PC-3 (cell line): Measurements from ENCODE around the gene SHISA6. TPM values are rescaled to one million over a fixed set of nuclear protein-coding genes. Genes with fewer than 3 reads are reported as not detected.

Experiments
- ATAC-seq: fragments of 200-7000 bp; cut with Tn5 transposase; 2 replicates; pipeline ENCODE4 v1.9.1; 2020; ENCODE audit warnings: mild to moderate bottlenecking, moderate library complexity
- BruUV-seq: library from RNA; stranded (reverse); fragments of 400-500 nt; replicated peaks from 2 replicates; lab custom pipeline; 2021; lab: Mats Ljungman, UMichigan
- CTCF ChIA-PET: fragments of 300-600 bp; sonication (Branson Sonifier 250); formaldehyde crosslinking; loops from one replicate; lab custom pipeline; 2022; ENCODE audit warnings: antibody characterized with exemption; lab: Charles Lee
- POLR2A ChIA-PET: fragments of 300-600 bp; sonication (Branson Sonifier 250); formaldehyde crosslinking; loops from one replicate; lab custom pipeline; 2022; ENCODE audit warnings: antibody characterized with exemption; ENCODE audit not compliant: unreplicated experiment; lab: Charles Lee
- DNase-seq: peaks from one replicate; pipeline ENCODE4 v3.0.0-alpha.2; 2015
- H2AFZ ChIP-seq: fragments of 300-600 bp; sonication (generic); 2 replicates; pipeline ENCODE4 v1.6.0; 2016; ENCODE audit warnings: antibody characterized with exemption, low read length
- H3F3A ChIP-seq: fragments of 300-600 bp; sonication (generic); one replicate; pipeline ENCODE4 v1.6.0; 2017; ENCODE audit warnings: antibody characterized with exemption, low read length, control low read depth, mild to moderate bottlenecking; ENCODE audit not compliant: unreplicated experiment
- H3K27ac ChIP-seq: fragments of 300-600 bp; sonication (generic); 2 replicates; pipeline ENCODE4 v1.5.1; 2016; ENCODE audit warnings: mild to moderate bottlenecking, low read length
- H3K27me3 ChIP-seq: fragments of 300-600 bp; sonication (generic); 2 replicates; pipeline ENCODE4 v1.6.1; 2016; ENCODE audit warnings: low read length, mixed read lengths
- H3K36me3 ChIP-seq: fragments of 300-600 bp; sonication (generic); 2 replicates; pipeline ENCODE4 v1.6.1; 2016; ENCODE audit warnings: low read depth, mixed run types, low read length, mixed read lengths
- H3K4me1 ChIP-seq: fragments of 300-600 bp; sonication (generic); 2 replicates; pipeline ENCODE4 v1.5.1; 2016; ENCODE audit warnings: low read length; ENCODE audit not compliant: insufficient read depth
- H3K4me2 ChIP-seq: fragments of 300-600 bp; sonication (generic); 2 replicates; pipeline ENCODE4 v1.6.0; 2016; ENCODE audit warnings: low read length
- H3K4me3 ChIP-seq: fragments of 300-600 bp; sonication (generic); 2 replicates; pipeline ENCODE4 v1.5.1; 2016; ENCODE audit warnings: mild to moderate bottlenecking, low read length, mixed read lengths
- H3K79me2 ChIP-seq: fragments of 300-600 bp; sonication (generic); 2 replicates; pipeline ENCODE4 v1.6.1; 2017; ENCODE audit warnings: low read length, mixed read lengths
- H3K9ac ChIP-seq: fragments of 300-600 bp; sonication (generic); 2 replicates; pipeline ENCODE4 v1.6.0; 2016; ENCODE audit warnings: mild to moderate bottlenecking, low read length
- H3K9me2 ChIP-seq: fragments of 300-600 bp; sonication (generic); replicated peaks from 2 replicates; pipeline ENCODE4 v1.6.1; 2016; ENCODE audit warnings: mixed run types, low read length, mixed read lengths
- H3K9me3 ChIP-seq: fragments of 300-600 bp; sonication (generic); 2 replicates; pipeline ENCODE4 v1.6.1; 2016; ENCODE audit warnings: low read length, mixed read lengths
- H4K20me1 ChIP-seq: fragments of 300-600 bp; sonication (generic); 2 replicates; pipeline ENCODE4 v1.6.1; 2016; ENCODE audit warnings: low read length, mixed read lengths
- EZH2 ChIP-seq: fragments of 300-600 bp; sonication (generic); IDR thresholded peaks from one replicate; pipeline ENCODE4 v1.6.1; 2017; ENCODE audit warnings: antibody characterized with exemption, mild to moderate bottlenecking, low read length; ENCODE audit not compliant: unreplicated experiment
- EZH2phosphoT487 ChIP-seq: fragments of 300-600 bp; sonication (generic); IDR thresholded peaks from 2 replicates; pipeline ENCODE4 v1.6.1; 2018; ENCODE audit warnings: mild to moderate bottlenecking, antibody characterized with exemption, low read length, borderline replicate concordance
- intact Hi-C: fragments of 100-400 bp; cut with micrococcal nuclease; formaldehyde crosslinking; loops from 2 replicates; pipeline ENCODE4 v1.9.0; 2023
- total RNA-seq: library from RNA; depleted of rRNA; stranded (reverse); fragments of >200 nt; gene quantifications from 2 replicates; pipeline ENCODE4 v1.2.3, GENCODE V29; 2014
- TF ChIP-seq, protein P1 (sequence below): fragments of 300-600 bp; sonication (generic); conservative IDR thresholded peaks from 2 replicates; pipeline ENCODE4 v1.5.1; 2017; ENCODE audit warnings: antibody characterized with exemption, low read depth, mild to moderate bottlenecking, low read length

Gene SHISA6
- total RNA-seq, 1 experiment from 2014 or later = not detected

GRCh38 chr17:11363565-11364117 is 122.6 kb downstream of the SHISA6 start:
- ATAC-seq (no peak), DNase-seq (no peak)
- no peaks in the 10 kb centered on the region for H3K4me1 ChIP-seq
- ChIA-PET CTCF (no interaction called here), POLR2A (no interaction called here)
- no peaks in the 10 kb centered on the region for H3K27me3 ChIP-seq
- H3K36me3 ChIP-seq = no peaks in the 10 kb centered on the region
- no peaks in the 10 kb centered on the region for H3K79me2 ChIP-seq
- intact Hi-C loops = no loop called here
- H3F3A ChIP-seq = no peaks in the 10 kb centered on the region
- H3K9ac ChIP-seq = no peak overlapping the region
- H2AFZ ChIP-seq = no peak overlapping the region
- no TSS peak for BruUV-seq
- H3K27ac ChIP-seq = no peak overlapping the region
- H3K9me3 ChIP-seq = no peaks in the 10 kb centered on the region
- TF ChIP-seq, protein P1, sequence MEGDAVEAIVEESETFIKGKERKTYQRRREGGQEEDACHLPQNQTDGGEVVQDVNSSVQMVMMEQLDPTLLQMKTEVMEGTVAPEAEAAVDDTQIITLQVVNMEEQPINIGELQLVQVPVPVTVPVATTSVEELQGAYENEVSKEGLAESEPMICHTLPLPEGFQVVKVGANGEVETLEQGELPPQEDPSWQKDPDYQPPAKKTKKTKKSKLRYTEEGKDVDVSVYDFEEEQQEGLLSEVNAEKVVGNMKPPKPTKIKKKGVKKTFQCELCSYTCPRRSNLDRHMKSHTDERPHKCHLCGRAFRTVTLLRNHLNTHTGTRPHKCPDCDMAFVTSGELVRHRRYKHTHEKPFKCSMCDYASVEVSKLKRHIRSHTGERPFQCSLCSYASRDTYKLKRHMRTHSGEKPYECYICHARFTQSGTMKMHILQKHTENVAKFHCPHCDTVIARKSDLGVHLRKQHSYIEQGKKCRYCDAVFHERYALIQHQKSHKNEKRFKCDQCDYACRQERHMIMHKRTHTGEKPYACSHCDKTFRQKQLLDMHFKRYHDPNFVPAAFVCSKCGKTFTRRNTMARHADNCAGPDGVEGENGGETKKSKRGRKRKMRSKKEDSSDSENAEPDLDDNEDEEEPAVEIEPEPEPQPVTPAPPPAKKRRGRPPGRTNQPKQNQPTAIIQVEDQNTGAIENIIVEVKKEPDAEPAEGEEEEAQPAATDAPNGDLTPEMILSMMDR = no peak
- no peak for TF ChIP-seq EZH2
- no peak for TF ChIP-seq EZH2phosphoT487
- H3K9me2 ChIP-seq = no peaks in the 10 kb centered on the region
- H3K4me2 ChIP-seq = no peak overlapping the region
- no peaks in the 10 kb centered on the region for H4K20me1 ChIP-seq
- no peak overlapping the region for H3K4me3 ChIP-seq

DNA sequence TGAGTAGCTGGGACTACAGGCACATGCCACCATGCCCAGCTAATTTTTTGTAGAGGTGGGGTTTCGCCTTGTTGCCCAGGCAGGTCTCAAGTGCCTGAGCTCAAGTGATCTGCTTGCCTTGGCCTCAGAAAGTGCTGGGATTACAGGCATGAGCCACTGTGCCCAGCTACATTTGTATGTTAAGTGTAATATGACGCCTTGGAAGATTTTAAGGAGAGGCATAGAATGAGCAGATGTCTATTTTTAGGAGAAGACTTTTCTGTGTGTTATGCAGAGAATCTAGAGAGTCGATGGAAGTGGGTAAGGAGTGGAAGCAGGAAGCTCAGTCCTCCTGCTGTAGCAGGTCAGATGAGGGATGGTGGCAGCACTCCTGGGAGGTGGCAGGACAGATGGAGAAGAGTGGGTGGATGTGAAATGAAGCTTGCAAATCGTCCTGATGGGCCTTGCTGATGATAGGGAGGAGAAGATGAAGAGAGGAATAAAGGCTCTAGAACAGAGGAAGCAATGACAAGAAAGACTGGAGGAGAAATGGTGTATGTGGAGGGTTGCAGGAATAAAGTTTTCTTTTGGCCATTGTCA is 125.3 kb downstream of the SHISA6 start:
- Histone ChIP-seq H3K4me2 (no peak overlapping the region), H3K27me3 (no peaks in the 10 kb centered on the region), H4K20me1 (no peaks in the 10 kb centered on the region), H2AFZ (no peak overlapping the region), H3K4me1 (no peaks in the 10 kb centered on the region), H3K9me2 (no peaks in the 10 kb centered on the region), H3K27ac (no peak overlapping the region), H3K9ac (no peak overlapping the region), H3K4me3 (no peak overlapping the region), H3K79me2 (no peaks in the 10 kb centered on the region), H3K36me3 (no peaks in the 10 kb centered on the region), H3F3A (no peaks in the 10 kb centered on the region), H3K9me3 (no peaks in the 10 kb centered on the region)
- BruUV-seq = no TSS peak
- intact Hi-C loops = no loop called here
- DNase-seq (no peak), ATAC-seq (no peak)
- no peak for TF ChIP-seq EZH2phosphoT487
- TF ChIP-seq EZH2 = no peak
- TF ChIP-seq, protein P1 = no peak
- ChIA-PET POLR2A (no interaction called here), CTCF (no interaction called here)

DNA sequence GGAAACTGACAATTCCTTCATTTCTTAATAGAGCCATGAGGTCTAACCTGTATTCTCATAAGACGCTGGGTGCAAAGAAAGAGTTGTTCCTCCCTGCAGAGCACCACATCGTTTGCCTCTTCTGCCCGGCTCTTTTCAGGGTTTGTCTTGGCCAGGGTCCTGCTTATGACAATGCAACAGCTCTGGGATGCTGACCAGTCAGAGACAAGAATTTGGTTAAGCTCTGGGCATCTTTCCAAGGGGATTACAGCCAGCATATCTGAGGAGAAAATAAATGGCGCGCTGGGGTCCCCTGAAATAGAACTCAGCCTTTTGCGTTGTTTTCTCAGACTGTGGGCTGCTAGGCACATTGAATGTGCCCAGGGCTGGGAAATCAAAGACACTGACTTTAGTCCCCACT is 128.6 kb downstream of the SHISA6 start:
- no peak overlapping the region for H3K9ac ChIP-seq
- no peak overlapping the region for H3K4me3 ChIP-seq
- no TSS peak for BruUV-seq
- TF ChIP-seq, protein P1 = no peak
- TF ChIP-seq EZH2 = no peak
- TF ChIP-seq EZH2phosphoT487 = no peak
- ATAC-seq (no peak), DNase-seq (no peak)
- H4K20me1 ChIP-seq = no peaks in the 10 kb centered on the region
- H3K36me3 ChIP-seq = no peaks in the 10 kb centered on the region
- no peaks in the 10 kb centered on the region for H3K9me2 ChIP-seq
- H3K27ac ChIP-seq = no peak overlapping the region
- no peaks in the 10 kb centered on the region for H3K79me2 ChIP-seq
- no peaks in the 10 kb centered on the region for H3K4me1 ChIP-seq
- H3K9me3 ChIP-seq = no peaks in the 10 kb centered on the region
- H2AFZ ChIP-seq = no peak overlapping the region
- POLR2A ChIA-PET = no interaction called here
- no peak overlapping the region for H3K4me2 ChIP-seq
- intact Hi-C loops = no loop called here
- H3F3A ChIP-seq = no peaks in the 10 kb centered on the region
- H3K27me3 ChIP-seq = no peaks in the 10 kb centered on the region
- CTCF ChIA-PET = no interaction called here
